NCI-H187 (cell line): Measurements from ENCODE around the gene REG4.
A peak's percentile ranks its signal among the peaks of the same experiment; 100 is the strongest.

Experiments
- DNase-seq, 2 experiments: peaks; one replicate each; lab custom pipeline; 2025; lab: John Stamatoyannopoulos, UW

REG4 gene

GRCh38 chr1:119779869-119780356 is 31.3 kb downstream of the REG4 start:
- peak in 1 of 2 experiments; percentile 47 for DNase-seq

GRCh38 chr1:119778886-119779560 is 32.2 kb downstream of the REG4 start:
- no peak for DNase-seq

GRCh38 chr1:119778359-119778758 is 32.9 kb downstream of the REG4 start:
- no peak for DNase-seq

GRCh38 chr1:119774746-119775490 is 36.3 kb downstream of the REG4 start:
- DNase-seq = no peak

DNA sequence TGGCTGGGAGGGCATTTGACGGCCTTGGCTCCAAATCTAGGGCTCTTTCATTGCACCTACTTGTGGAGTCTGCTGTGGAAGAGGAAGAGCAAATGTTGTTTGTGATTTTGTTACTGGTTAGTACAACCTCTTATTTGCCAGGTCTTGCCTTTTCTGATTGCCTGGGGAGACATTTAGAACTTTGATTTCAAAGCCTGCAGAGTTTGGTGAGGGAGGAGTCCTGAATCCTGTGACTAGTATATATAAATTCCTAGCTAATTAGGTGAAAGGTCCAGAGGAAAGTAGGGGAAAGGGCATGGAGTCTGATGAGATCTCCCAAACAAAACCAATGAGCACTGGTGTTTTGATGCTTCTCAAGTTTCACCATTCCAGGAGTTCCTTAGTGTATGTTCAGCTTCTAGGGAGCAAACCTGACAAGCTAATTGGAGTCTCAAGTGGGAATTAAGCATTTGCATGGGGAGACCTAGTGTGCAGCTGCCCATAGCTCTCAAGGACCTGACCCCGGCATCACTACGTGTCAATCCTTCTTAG is 37.5 kb downstream of the REG4 start:
- DNase-seq = no peak

GRCh38 chr1:119772298-119772697 is 39.0 kb downstream of the REG4 start:
- no peak for DNase-seq

GRCh38 chr1:119771770-119772169 is 39.5 kb downstream of the REG4 start:
- DNase-seq = no peak

- DNase-seq = no peak
Measured at GRCh38 chr1:119771016-119771415, 40.2 kb downstream of the REG4 start.

DNA sequence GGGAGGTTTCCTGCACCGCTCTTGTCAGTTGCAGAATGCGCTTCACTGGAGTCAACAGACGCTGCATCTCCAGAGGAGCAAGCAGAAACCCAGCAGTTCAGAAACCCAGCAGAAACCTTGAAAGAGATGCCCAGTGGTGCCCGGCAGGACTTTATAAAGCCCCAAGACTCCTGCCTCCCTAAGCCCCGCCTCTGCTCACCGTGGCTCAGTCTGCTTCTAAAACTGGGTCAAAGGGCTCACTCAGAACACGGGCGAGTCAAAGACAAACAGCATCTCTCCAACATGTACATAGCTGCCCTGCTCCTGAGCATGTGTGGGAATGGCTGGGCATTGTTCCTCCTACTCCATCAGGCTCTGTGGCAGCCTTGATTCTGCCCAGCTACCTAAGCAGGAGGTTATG is 42.5 kb downstream of the REG4 start, which contains the start of gene HMGCS2:
Gene HMGCS2, minus strand, starts transcription at position 128 of the 400 bp plus-strand sequence. Its CDS starts 61 bp downstream, at position 67.
- no peak for DNase-seq

DNA sequence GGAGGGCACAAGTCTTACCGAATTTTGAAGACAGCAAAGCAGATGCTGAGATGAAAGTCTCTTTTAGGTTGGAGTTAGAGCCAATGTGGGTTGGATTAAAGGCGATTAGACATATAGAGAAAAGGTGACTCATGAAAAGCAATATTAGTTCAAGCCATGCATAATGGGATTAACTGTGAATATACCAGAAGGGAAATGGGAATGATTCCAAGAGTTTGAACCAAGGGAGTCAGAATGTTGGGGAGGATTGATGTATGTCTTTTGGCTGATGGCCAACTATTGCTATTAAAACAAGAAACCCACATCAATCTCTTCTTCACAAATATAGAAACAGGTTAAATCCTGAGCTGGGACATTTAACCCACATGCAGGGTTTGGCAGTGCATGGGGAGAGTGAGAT is 43.8 kb downstream of the REG4 start:
- no peak for DNase-seq

GRCh38 chr1:119766374-119766794 is 44.9 kb downstream of the REG4 start:
- DNase-seq = no peak

DNA sequence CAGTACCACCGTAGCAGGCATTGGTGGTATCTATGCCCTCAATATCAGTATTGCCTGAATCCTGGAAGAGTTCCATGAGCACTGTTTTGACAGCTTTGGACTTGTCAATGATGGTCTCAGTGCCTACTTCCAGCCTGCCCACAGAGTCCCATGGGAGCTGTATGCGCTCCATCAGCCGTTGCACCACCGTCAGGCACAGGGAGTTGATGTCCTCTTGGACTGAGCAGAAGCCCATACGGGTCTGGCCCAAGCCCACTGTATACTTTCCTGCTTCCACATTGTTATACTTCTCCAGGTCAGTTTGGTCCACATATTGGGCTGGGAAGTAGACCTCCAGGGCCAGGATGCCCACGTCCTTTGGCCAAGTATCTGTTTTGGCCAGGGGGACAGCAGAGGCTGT is 47.0 kb downstream of the REG4 start:
- no peak for DNase-seq

GRCh38 chr1:119762953-119763352 is 48.3 kb downstream of the REG4 start:
- DNase-seq = no peak

- no peak for DNase-seq
Measured at GRCh38 chr1:119762409-119762808, 48.9 kb downstream of the REG4 start.

DNA sequence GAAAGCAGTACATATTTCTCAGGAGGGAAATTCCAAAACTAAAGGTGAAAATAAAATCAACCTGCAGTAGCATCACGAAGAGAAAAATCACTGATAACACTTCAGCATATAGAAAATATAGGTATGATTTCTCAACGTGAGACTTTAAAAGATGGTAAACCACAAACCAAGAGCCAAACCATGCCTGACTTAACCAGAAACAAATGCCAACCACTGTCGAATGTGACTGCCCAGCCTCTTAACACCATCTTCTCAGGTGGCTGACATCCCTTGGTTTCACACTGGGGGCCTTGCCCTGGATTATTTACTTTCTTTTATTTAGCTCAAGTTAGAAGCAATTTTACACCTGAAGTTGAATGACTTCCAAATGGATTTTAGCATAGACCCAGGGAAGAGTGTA is 52.7 kb downstream of the REG4 start:
- no peak for DNase-seq

DNA sequence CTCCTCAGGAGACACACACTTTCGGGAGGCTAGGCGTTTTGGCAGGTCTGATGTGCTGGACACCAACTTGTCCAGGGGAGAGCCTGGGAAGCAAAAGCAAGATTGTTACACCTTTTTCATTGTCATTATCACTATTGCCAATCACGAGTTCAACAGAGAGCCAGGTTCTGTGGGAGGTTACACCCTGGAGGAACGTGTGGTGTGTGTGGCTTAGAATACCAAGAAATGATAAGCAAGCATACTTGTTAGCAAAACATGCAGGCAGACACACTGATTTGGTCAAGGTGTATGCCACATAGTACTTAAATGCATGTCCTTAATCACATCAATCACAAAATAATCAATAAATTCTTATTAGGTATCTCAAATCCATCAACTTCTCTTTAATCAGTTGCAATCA is 58.7 kb downstream of the REG4 start:
- DNase-seq = no peak

DNA sequence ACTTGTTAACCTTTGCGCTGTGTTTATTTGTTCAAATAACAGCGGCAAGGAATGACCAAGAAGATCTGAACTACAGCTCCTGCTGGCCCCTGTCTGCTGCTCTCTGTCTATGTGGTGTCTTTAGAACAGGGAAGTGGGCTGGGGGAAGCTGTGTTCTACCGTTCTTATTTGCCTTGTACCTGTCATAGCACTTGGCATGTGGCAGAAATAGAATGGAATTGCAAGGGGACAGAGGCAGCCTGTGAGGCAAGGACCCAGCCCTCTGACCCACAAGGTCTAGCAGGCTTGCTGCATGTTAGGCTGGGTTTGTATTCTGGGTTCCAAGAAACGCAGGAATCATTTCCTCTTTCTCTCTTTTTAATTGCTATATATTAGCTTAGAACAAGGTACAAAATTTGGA is 63.2 kb downstream of the REG4 start:
- no peak for DNase-seq

- DNase-seq = no peak
Measured at GRCh38 chr1:119747451-119747850, 63.8 kb downstream of the REG4 start.

DNA sequence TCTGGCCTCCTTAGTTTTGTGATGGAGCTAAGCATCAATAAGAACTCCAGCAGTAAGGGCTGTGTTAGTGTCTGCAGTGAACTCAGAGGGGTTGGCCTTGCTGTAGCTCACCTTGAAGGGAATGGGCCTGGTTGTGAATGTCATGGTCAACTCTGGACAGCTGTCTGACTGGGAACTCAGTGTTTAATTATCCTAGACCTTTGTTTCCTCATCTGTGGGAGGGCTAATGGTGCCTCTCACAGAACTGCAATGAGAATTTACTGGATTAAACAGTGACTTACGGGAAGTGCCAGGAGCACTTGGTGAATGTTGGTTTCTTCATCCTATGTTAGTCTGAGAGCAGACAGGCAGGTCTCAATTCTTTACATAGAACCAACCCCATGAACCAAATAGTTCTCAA is 66.2 kb downstream of the REG4 start:
- DNase-seq = no peak

DNA sequence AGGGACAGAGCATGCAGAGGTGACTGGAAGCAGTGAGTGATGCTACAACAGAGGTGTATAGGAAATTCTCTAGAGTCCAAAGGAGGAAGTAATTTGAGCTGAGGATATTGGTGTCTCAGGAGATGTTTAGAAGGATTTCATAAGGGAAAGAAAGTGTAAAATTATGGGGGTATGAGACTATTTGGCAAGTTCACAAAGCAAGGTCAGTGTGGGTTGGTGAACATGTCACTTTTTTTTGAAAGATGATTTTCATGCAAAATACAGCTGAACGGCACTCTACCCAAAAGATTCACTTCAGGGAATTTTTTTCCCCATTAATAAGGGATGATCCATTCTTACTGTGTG is 66.7 kb downstream of the REG4 start:
- no peak for DNase-seq
